GM23248 (cell line): ENCODE results near the gene MTCH1.

Experiments
- EZH2 ChIP-seq: fragments of 200-600 bp; sonication (generic); IDR thresholded peaks from 2 replicates; pipeline ENCODE4 v1.6.1; 2018; ENCODE audit warnings: antibody characterized with exemption, mild to moderate bottlenecking; ENCODE audit not compliant: insufficient read depth, poor library complexity, severe bottlenecking
- EZH2phosphoT487 ChIP-seq: fragments of 200-600 bp; sonication (generic); IDR thresholded peaks from 2 replicates; pipeline ENCODE4 v1.6.1; 2018; ENCODE audit warnings: antibody characterized with exemption, moderate library complexity, mild to moderate bottlenecking, low read depth; ENCODE audit not compliant: insufficient read depth

DNA sequence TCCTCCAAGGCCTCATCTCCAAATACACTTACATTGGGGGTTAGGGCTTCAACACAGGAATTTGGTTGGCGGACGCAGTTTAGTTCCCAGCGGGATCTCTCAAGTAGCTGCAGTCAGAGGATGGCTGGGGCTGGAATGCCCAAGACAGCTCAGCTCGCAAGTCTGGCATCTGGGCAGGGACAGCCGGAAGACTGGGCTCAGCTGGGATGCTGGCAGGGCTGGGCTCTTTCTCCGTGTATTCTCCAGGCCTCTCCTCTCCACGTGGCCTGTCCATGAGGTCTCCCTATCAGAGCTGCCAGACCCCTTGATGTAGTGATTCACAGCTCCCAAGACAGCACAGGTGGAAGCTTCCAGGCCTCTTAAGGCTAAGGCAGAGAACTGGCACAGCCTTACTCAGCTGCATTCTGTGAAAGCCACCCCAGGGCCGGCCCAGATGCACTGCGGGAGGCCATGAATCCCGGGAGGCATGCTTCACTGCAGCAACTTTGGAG, 24.5 kb upstream of the MTCH1 start:
- TF ChIP-seq EZH2 (no peak), EZH2phosphoT487 (no peak)
